ENCODE results near the gene ATP5ME. TPM values are rescaled to one million over a fixed set of nuclear protein-coding genes. Genes with fewer than 3 reads are reported as not detected.
A peak's percentile ranks its signal among the peaks of the same experiment; 100 is the strongest.
"Not testable (repeated sequence)": the region's sequence is repeated elsewhere in the genome, so short reads cannot be mapped to it uniquely, and the experiment has no call there.

The ATP5ME gene
- total RNA-seq, 2 experiments from 2014 or later = 213 to 231 TPM

DNA sequence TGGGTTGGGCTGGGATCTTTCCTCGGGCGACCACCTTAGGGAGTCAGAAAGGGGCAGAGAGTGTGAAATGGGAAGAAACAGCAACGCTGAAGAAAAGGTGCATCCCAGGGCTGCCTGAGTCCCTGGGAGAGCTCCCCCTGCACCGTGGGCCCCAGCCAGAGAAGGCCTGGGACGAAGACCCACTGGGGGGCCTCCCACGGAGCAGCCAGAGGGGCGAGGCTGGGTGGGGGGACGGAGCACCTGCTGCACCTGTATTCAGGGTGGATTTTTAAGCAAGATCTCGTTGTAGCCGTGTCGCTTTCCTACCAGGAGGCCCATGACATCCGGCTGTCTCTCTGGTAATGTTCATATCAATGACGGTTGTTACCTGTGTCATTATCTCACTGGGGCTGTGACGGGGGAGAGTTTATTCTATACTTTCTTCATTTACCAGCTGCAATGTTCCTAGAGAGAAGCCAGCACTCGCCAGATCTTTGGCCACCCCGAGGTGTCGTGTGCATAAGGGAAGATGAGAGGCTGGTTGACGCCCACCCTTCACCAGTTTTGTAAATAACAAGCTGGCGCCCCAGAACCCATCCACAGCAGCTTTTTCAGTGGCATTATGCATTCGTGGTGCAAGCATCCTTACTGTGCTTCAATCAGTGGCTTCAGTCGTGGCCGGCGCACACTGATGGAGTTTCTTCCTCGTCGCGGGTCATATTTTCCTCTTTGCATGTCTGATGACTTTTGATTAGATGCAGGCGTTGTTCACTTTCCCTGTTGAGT lies 25.9 kb upstream of the ATP5ME start:
- peaks cover 19% of the 10 kb centered on the region for H3K4me1 Mint-ChIP-seq
- H3K4me3 Mint-ChIP-seq = no peak overlapping the region
- H3K27ac Mint-ChIP-seq = peak overlapping the region; percentile 94
- CTCF ChIA-PET = interaction anchor here (1.0 to 1.3 kb wide), 3 partner anchors 13 to 26 kb away, joined by 3 to 4 read pairs (median 3); partner anchors contain the start of genes ATP5ME and MYL5
- DNase-seq = no peak
- peaks cover 2% of the 10 kb centered on the region for H3K27me3 Mint-ChIP-seq
- no peaks in the 10 kb centered on the region for H3K9me3 Mint-ChIP-seq (ENCODE audit: low read depth)
- peak; percentile 13 for ATAC-seq
- H3K36me3 Mint-ChIP-seq = no peaks in the 10 kb centered on the region

DNA sequence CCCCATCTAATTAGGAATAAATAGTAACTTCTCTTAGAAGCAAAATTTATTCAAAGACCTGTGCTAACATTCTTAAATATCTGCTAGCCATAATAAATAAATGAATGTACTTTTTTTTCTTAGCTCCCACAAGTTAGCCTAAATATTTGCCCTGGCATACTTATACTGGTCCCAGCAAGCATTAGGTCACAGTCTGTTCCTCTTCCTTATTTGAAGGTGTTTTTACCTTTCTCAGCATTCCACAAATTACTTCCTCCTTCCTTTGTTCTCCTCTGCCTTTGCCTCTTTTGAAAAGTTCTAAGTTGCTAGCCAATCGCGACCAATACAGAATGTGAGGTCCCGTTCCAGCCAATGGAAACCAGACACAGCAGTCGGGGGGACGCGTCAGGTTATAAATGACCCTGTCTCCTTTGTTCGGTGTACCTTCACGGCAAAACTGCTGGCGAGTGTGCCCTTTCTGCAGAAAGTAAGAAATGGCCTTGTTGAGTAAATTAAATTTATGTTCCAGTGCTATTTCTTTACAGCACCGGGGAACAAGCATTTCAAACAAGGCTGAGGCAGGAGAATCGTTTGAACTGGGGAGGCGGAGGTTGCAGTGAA lies 20.4 kb upstream of the ATP5ME start:
- H3K9me3 Mint-ChIP-seq (ENCODE audit: low read depth); ATAC-seq; H3K36me3 Mint-ChIP-seq; H3K4me1 Mint-ChIP-seq; H3K27ac Mint-ChIP-seq; DNase-seq; CTCF ChIA-PET; H3K4me3 Mint-ChIP-seq: not testable (repeated sequence)
- peaks cover 19% of the 10 kb centered on the region for H3K27me3 Mint-ChIP-seq

DNA sequence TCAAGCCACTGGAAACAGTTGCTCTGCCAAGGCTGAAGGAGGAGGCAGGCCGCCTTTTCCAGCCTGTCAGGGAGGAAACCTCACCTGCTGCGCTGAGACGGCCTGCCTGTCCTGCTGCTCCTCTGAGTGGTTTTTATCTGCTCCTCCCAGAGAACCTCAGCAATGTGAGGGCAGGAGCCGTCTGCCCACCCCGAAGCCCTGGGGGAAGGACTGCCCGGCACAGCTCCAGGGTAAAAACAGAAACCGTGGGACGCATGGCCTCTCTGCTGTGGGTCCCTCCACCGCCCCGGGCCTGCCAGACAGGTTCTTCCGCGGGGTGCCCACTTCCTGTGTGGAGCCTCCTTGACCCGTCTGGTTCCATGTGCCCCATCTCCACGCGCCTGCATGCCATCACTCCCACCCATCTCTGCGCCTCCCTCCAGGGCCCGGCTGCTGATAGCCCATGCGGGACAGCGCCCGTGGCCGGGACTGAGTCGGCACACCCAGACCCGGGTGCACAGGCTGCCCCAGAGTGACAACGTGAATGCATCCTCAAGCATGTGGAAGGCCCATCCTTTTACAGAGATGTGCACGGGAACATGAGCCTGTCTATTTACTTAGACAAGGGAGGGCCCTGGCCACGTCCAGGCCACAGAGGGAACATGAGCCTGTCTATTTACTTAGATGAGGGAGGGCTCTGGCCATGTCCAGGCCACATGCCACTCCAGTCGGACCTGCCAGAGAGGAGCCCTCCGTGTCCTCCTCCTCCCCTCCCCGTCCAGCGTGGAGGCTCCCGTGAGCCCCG lies 18.9 kb upstream of the ATP5ME start:
- no peak overlapping the region for H3K27ac Mint-ChIP-seq
- H3K27me3 Mint-ChIP-seq = peaks cover 19% of the 10 kb centered on the region
- H3K9me3 Mint-ChIP-seq (ENCODE audit: low read depth) = no peaks in the 10 kb centered on the region
- no peaks in the 10 kb centered on the region for H3K36me3 Mint-ChIP-seq
- no peak for ATAC-seq
- DNase-seq = no peak
- H3K4me3 Mint-ChIP-seq = no peak overlapping the region
- peaks cover 2% of the 10 kb centered on the region for H3K4me1 Mint-ChIP-seq
- CTCF ChIA-PET = no interaction called here

DNA sequence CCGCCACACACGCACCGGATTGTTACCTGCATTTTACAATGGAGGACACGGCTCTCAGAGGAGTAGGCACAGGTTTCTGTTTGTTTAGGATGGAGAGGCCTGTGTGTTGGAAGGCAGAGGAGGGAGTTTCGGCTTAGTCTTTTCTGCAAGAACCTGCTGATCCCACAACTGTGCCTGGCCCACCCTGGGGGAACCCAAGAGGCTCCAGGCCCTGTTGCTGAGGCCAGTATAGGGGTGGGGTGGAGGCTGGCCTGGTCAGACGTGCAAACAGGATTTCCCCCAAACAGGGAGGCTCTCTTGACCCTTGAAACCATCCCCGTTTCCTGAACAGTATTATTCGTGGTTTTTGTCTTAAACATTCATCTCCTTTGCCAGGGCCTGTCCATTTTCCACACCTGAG lies 15.6 kb upstream of the ATP5ME start:
- H3K27ac Mint-ChIP-seq = no peak overlapping the region
- peaks cover 17% of the 10 kb centered on the region for H3K27me3 Mint-ChIP-seq
- no peak for DNase-seq
- no peak overlapping the region for H3K4me3 Mint-ChIP-seq
- no peak for ATAC-seq
- peaks cover 2% of the 10 kb centered on the region for H3K4me1 Mint-ChIP-seq
- H3K36me3 Mint-ChIP-seq = no peaks in the 10 kb centered on the region
- CTCF ChIA-PET = interaction anchor here (1.3 kb wide), 1 partner anchor 15 kb away, joined by 3 read pairs; the partner anchor contains the start of gene MYL5
- no peaks in the 10 kb centered on the region for H3K9me3 Mint-ChIP-seq (ENCODE audit: low read depth)

DNA sequence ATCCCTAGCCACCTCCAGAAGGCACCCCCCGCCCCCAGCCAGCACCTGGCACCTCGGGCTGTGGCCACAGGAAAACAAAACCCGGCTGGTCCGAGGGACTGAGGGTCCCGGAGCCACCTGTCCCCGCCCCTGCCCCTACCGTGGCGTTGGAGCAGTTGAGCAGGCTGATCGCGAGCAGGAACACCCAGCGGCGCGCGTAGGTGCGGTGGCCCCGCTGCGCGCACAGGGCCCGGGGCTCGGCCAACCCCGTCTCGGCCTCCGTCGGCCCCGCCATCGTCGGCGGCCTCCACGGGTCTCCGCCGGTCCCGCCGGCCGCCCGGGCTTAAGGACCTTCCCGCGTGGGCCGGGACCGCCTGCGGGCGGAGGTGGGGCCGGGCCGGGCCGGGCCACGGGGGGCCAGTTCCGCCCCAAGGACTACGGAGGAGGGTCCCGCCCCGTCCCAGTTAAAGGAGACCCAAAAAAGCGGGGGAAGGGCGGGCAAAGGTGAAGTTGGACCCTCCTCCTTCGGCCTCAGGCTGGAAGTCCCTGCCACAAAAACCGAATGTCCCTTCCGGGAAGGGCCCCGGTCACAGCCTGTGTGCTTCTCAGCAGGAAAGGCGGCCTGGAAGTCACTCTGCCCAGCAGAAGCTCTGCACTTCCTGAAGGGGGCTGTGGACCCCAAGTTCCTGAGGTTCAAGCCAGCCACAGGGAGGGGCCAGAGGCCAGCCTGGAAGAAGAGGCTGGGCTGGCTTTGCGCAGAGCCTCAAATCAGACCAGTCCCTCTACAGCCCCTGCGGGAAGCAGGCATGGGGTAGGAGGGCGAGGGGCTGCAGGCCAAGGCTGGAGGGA lies 15.0 kb upstream of the ATP5ME start, which contains the start of gene SLC49A3:
Gene SLC49A3, minus strand, starts transcription at position 298 of the 828 bp plus-strand sequence. Its CDS starts 24 bp downstream, at position 274.
- no peaks in the 10 kb centered on the region for H3K9me3 Mint-ChIP-seq (ENCODE audit: low read depth)
- H3K4me3 Mint-ChIP-seq = no peak within 1 kb of the TSS
- CTCF ChIA-PET = interaction anchor here (1.3 kb wide), 1 partner anchor 14 kb away, joined by 3 read pairs; the partner anchor contains the start of gene MYL5
- H3K36me3 Mint-ChIP-seq = no peaks in the 10 kb centered on the region
- DNase-seq = peak; percentile 40
- H3K27ac Mint-ChIP-seq = no peak within 1 kb of the TSS
- peaks cover 13% of the 10 kb centered on the region for H3K27me3 Mint-ChIP-seq
- H3K4me1 Mint-ChIP-seq = peaks cover 2% of the 10 kb centered on the region
- ATAC-seq = peak; percentile 37

DNA sequence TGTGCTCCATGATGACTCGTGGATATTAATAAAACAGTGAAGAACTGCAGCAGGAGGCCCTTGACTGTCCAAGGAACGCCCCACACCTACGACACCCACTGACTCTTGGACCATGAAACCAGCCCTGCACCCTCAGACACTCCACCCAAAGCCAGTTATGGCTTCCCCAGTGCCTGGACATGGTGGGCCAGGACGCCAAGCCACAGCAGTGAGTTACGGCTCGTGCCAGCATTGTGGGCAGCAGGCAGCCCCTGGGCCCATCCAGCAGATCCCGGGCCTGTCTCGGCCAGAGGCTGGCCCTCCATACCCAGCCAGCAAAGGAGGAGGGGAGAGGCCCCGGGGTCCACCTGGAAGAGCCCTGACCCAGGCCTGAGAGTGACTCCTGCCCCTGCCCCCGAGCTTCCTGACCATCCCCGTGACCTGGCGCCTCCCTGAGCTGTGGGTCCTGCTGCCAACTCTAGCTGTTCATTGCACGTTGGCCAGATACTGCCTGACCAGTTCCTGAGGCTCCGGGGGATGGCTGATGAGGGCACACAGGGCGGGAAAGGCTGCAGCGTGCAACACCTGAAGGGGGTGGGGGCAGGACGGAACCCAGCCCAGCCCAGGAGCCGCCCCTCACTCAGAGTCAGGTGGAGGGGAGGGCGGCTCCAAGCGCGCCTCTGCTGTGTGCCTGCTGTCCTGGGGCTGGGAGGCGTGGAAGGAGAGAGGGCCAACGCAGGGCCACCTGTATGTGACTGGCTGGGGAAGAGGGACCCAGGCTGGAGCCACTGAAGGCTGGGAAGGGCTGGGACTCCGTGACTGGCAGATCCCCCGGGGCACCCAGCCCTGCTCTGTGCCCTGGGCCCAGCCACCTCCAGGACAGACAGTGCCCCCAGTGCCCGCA lies 14.1 kb upstream of the ATP5ME start:
- Mint-ChIP-seq H3K4me3 (no peak overlapping the region), H3K4me1 (peaks cover 4% of the 10 kb centered on the region), H3K36me3 (no peaks in the 10 kb centered on the region), H3K9me3 (ENCODE audit: low read depth) (no peaks in the 10 kb centered on the region), H3K27ac (no peak overlapping the region), H3K27me3 (peaks cover 10% of the 10 kb centered on the region)
- DNase-seq (peak; percentile 36), ATAC-seq (peak; percentile 4)
- CTCF ChIA-PET = interaction anchor here (1.3 kb wide), 1 partner anchor 11 kb away, joined by 3 read pairs; no protein-coding TSS in a partner anchor

DNA sequence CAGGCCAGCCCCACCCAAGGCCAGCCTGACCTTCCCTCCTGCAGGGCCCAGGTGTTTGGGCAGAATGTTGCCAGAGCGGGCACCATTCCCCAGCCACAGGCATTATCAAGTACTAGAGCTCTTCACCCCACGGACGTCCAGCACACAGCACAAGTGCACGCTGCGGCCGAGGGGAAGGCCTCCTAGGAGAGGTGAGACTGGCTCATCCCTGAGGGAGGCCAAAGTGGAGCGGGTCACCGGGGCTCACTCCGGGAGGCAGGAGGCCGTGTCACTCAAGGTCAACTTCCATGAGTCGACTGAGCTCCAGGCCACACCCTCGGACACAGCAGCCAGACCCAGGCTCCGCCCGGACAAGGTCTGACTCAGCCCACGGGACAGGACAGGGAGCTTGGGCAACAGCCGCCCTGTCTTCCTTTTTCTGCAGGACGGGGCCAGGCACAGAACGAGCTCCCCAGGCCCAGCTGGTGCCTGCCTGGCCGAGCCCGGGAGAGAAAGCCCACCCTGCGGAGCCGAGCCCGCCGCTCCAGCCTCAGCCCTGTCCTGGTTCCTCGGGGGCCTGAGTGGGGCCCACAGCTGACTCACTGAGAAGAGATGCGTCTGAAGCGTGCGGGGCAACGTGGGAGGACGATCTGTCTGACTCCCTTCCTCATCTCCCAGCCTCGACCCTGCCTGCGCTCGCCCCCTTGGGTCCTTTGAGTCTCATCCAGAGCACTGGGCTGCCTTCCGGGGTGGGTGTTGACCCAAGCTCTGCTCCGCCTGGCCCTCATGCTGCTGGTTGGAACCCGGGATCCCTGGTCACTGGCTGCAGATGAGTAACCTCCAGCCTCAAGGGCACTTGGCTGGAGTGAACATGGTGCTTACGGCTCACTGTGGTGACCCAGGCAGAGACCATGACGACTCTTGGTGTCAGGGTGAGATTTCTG lies 13.2 kb upstream of the ATP5ME start:
- peak; percentile 36 for DNase-seq
- H3K9me3 Mint-ChIP-seq (ENCODE audit: low read depth) = no peaks in the 10 kb centered on the region
- CTCF ChIA-PET = interaction anchor here (1.3 kb wide), 1 partner anchor 12 kb away, joined by 3 read pairs; no protein-coding TSS in a partner anchor
- no peak for ATAC-seq
- H3K27ac Mint-ChIP-seq = no peak overlapping the region
- H3K27me3 Mint-ChIP-seq = peaks cover 4% of the 10 kb centered on the region
- H3K4me1 Mint-ChIP-seq = peaks cover 4% of the 10 kb centered on the region
- H3K4me3 Mint-ChIP-seq = no peak overlapping the region
- no peaks in the 10 kb centered on the region for H3K36me3 Mint-ChIP-seq

DNA sequence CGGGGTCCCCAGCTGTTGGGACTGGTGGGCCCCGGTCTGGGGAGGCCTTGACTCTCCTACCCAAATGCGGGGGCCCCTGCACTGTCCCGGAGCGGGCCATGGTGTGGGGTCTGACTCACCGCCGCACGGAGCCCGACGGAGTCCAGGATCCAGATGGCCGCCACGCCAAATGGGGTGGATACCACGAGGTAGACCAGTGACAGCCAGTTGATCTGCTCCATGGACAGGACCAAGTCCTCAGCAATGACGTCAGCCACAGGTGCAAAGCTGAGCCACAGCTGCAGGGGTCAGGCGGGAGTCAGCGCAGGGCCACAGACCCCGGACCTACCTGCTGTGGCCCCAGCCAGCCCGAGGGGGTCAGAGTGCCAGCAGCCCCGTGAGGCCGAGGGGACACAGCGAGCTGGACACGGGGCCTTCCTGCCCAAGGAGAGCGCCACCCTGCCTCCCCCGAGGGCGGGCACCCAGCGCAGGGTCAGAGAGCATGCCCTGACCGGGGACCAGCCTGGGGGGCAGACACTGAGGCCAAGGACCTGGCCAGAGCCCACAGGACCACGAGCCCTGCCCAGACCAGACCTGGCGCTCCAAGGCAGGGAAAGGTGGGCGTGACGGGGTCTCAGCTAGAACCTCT lies 12.5 kb upstream of the ATP5ME start:
- CTCF ChIA-PET = interaction anchor here (1.3 kb wide), 1 partner anchor 13 kb away, joined by 3 read pairs; no protein-coding TSS in a partner anchor
- H3K27ac Mint-ChIP-seq = no peak overlapping the region
- no peak for DNase-seq
- H3K36me3 Mint-ChIP-seq = no peaks in the 10 kb centered on the region
- no peak for ATAC-seq
- no peaks in the 10 kb centered on the region for H3K27me3 Mint-ChIP-seq
- no peak overlapping the region for H3K4me3 Mint-ChIP-seq
- H3K4me1 Mint-ChIP-seq = peaks cover 4% of the 10 kb centered on the region
- no peaks in the 10 kb centered on the region for H3K9me3 Mint-ChIP-seq (ENCODE audit: low read depth)

DNA sequence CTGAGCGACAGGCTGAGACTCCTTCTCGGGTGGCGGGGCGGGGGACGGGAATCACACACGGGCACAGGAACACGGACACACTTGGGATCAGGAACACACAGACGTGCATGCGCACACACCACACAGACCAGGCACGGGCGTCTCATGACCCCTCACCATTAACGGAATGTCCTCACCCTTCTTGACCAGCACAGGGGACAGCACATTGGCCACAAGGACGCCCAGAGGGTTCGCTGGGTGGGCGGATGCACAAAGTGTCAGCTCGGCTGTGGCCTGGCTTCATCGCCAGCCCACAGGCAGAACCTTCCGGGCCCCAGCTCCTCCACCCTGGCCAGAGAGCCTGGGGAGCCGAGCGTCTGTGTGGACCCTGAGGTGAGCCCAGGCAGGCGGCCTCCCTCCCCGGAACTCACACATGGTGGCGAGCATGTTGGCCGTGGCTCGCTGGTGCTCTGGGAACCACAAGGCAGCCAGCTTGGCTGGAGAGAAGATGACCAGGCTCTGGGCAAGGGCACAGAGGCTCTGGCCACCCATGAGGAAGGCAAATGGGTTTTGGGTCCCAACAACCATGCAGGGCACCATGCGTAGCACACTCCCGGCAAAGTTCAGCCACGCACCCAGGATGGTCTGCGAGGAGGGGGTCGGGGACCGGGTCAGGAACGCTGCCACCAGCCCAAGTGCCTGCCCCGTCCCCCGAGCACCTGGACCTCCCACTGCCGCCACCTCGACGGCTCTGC lies 11.8 kb upstream of the ATP5ME start:
- CTCF ChIA-PET = no interaction called here

DNA sequence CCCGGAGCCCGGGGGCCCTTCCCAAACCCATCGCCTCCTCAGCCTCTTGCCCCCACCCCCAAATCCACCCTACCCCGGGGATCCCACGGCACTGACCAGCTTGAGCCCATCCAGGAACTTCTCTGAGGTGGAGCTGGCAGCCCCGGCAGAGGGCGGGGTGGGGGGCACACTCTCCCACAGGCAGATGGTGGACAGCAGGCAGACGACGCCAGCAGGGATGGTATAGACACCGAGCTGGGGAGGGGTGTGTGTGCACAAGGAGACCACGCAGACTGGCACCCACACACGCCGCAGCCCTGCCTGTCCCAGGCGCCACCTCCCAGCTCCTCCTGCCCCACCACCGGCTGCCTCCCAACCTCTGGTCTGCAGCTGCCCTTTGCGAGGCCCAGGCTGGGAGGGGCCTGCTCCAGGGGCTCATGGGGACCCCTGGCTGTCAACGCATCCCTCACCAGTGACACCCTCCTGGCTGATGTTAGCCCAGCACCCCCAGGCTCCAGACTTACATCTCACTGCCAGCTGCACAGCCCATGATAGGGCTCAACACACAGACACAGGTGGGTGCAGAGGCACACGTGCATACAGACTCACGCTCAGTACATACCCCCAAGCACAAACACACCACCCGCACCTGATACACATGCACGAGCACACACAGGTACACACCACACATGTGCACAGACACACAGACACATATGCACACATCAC lies 10.7 kb upstream of the ATP5ME start:
- H3K36me3 Mint-ChIP-seq = no peaks in the 10 kb centered on the region
- ATAC-seq (no peak), DNase-seq (no peak)
- no peak overlapping the region for H3K27ac Mint-ChIP-seq
- H3K27me3 Mint-ChIP-seq = no peaks in the 10 kb centered on the region
- peaks cover 10% of the 10 kb centered on the region for H3K4me1 Mint-ChIP-seq
- CTCF ChIA-PET = interaction anchor here (0.7 to 1.7 kb wide), 5 partner anchors 10 to 302 kb away, joined by 3 to 6 read pairs (median 5); partner anchors contain the start of genes ATP5ME, IDUA and MYL5
- H3K4me3 Mint-ChIP-seq = no peak overlapping the region
- H3K9me3 Mint-ChIP-seq (ENCODE audit: low read depth) = no peaks in the 10 kb centered on the region

More for the DNA sequence above, 11.8 kb upstream of the ATP5ME start:
- Mint-ChIP-seq H3K36me3 (no peaks in the 10 kb centered on the region), H3K27me3 (no peaks in the 10 kb centered on the region), H3K4me1 (peaks cover 4% of the 10 kb centered on the region), H3K4me3 (no peak overlapping the region), H3K27ac (no peak overlapping the region), H3K9me3 (ENCODE audit: low read depth) (no peaks in the 10 kb centered on the region)
- no peak for DNase-seq
- no peak for ATAC-seq

Data from activated CD8-positive, alpha-beta memory T cell treated with anti-CD3 and anti-CD28 coated beads, Interleukin-2, amount 10 ng/mL, durations not matched to agents 7 days and 5 days (primary cell).